AG04450 (cell line): Measurements from ENCODE around the gene SCAI. TPM values are rescaled to one million over a fixed set of nuclear protein-coding genes. Genes with fewer than 3 reads are reported as not detected.
"Not testable (repeated sequence)": the region's sequence is repeated elsewhere in the genome, so short reads cannot be mapped to it uniquely, and the experiment has no call there.

Experiments
- CTCF ChIA-PET: fragments of 300-600, 350-600 bp; formaldehyde crosslinking; extraction: SDS; loops from one replicate; lab custom pipeline; 2022; ENCODE audit warnings: antibody characterized with exemption, inconsistent platforms; lab: Charles Lee
- POLR2A ChIA-PET: fragments of 350-600 bp; formaldehyde crosslinking; extraction: SDS; loops from one replicate; lab custom pipeline; 2021; ENCODE audit warnings: antibody characterized with exemption, inconsistent platforms; lab: Yijun Ruan, JAX
- DNase-seq: peaks from one replicate; pipeline ENCODE4 v3.0.0-alpha.2; 2011; ENCODE audit warnings: low read depth, low spot score
- H3K27ac ChIP-seq: one replicate; pipeline ENCODE4 v1.5.1; 2012; ENCODE audit warnings: low read depth, low read length, control low read depth
- H3K27me3 ChIP-seq: one replicate; pipeline ENCODE4 v1.6.0; 2012; ENCODE audit warnings: low read length; ENCODE audit not compliant: control insufficient read depth, insufficient read depth
- H3K4me3 ChIP-seq: 2 replicates; pipeline ENCODE4 v1.5.1; 2011; ENCODE audit warnings: mild to moderate bottlenecking, low read depth, low read length, control low read depth
- H3K9me3 ChIP-seq: 2 replicates; pipeline ENCODE4 v1.5.1; 2012; ENCODE audit warnings: low read length; ENCODE audit not compliant: control insufficient read depth, insufficient read depth
- polyA plus RNA-seq: library from polyadenylated mRNA; depleted of rRNA; stranded (reverse); fragments of >200 nt; gene quantifications from 2 replicates; pipeline ENCODE4 v1.2.3, GENCODE V29; 2011
- TF ChIP-seq, protein P1 (sequence below): IDR thresholded peaks from 2 replicates; pipeline ENCODE4 v1.5.1; 2011; ENCODE audit warnings: low read depth, low read length, control low read depth, inconsistent platforms

SCAI gene
- polyA plus RNA-seq, 1 experiment: 13.9 TPM

GRCh38 chr9:125183561-125183960, 40.2 kb upstream of the SCAI start:
- CTCF ChIA-PET: no interaction called here
- no peak overlapping the region for H3K4me3 ChIP-seq
- DNase-seq: no peak
- H3K27ac ChIP-seq: no peak overlapping the region
- TF ChIP-seq, protein P1, sequence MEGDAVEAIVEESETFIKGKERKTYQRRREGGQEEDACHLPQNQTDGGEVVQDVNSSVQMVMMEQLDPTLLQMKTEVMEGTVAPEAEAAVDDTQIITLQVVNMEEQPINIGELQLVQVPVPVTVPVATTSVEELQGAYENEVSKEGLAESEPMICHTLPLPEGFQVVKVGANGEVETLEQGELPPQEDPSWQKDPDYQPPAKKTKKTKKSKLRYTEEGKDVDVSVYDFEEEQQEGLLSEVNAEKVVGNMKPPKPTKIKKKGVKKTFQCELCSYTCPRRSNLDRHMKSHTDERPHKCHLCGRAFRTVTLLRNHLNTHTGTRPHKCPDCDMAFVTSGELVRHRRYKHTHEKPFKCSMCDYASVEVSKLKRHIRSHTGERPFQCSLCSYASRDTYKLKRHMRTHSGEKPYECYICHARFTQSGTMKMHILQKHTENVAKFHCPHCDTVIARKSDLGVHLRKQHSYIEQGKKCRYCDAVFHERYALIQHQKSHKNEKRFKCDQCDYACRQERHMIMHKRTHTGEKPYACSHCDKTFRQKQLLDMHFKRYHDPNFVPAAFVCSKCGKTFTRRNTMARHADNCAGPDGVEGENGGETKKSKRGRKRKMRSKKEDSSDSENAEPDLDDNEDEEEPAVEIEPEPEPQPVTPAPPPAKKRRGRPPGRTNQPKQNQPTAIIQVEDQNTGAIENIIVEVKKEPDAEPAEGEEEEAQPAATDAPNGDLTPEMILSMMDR: no peak
- H3K9me3 ChIP-seq: no peaks in the 10 kb centered on the region
- POLR2A ChIA-PET: no interaction called here
- H3K27me3 ChIP-seq: no peaks in the 10 kb centered on the region

DNA sequence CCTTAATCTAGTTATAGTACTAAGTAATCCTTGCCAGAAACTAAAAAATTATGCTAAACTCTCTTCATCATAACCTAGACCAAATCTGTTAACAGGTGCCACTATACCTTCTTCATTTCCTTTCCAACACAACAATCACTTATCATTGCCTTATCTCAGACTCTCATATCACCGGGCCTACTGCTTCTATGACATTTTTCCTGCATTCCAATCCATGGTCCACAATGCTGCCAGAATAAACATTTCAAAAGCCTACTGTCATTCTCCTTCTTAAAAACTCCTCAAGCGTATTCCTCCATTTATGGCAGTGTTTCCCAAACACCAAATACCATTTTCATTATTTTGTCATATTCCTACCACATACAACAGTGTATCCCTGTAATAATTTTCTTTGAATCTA, 39.7 kb upstream of the SCAI start:
- no peaks in the 10 kb centered on the region for H3K9me3 ChIP-seq
- ChIA-PET POLR2A (no interaction called here), CTCF (no interaction called here)
- DNase-seq: no peak
- no peaks in the 10 kb centered on the region for H3K27me3 ChIP-seq
- H3K4me3 ChIP-seq: no peak overlapping the region
- TF ChIP-seq, protein P1: no peak
- H3K27ac ChIP-seq: no peak overlapping the region

DNA sequence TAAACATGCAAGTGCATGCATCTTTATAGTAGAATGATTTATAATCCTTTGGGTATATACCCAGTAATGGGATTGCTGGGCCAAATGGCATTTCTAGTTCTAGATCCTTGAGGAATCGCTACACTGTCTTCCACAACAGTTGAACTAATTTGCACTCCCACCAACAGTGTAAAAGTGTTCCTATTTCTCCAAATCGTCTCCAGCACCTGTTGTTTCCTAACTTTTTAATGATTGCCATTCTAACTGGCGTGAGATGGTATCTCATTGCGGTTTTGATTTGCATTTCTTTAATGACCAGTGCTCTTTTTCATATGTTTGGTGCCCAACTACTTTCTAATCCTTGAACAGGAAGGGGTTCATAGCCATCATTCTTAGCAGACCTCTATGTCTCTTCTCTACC, 38.4 kb upstream of the SCAI start:
- H3K4me3 ChIP-seq, DNase-seq, POLR2A ChIA-PET, H3K27ac ChIP-seq, H3K27me3 ChIP-seq, CTCF ChIA-PET, H3K9me3 ChIP-seq: not testable (repeated sequence)

DNA sequence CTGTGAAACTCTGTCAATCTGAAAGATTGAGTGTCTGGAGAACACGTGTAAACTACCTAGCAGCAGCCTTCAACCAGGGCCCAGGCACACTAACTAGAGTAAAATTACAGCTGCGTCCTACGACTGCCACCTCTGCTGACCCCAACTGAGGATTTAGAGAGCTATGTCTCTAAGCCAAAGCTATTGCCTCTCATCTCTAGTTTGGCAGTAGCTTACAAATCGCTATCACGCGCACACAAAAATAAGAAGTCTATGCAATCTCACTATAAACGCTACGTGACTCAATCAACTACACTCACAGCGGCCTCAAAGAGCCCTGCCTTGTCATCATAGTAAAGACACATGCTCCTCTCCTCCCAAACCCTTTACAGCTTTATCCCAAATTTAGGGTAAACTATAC, 37.5 kb upstream of the SCAI start:
- Histone ChIP-seq H3K27ac (no peak overlapping the region), H3K27me3 (no peaks in the 10 kb centered on the region), H3K9me3 (no peaks in the 10 kb centered on the region), H3K4me3 (no peak overlapping the region)
- POLR2A ChIA-PET: no interaction called here
- DNase-seq: no peak
- CTCF ChIA-PET: no interaction called here
- TF ChIP-seq, protein P1: no peak

GRCh38 chr9:125179776-125180175, 36.4 kb upstream of the SCAI start:
- POLR2A ChIA-PET, H3K27ac ChIP-seq, H3K4me3 ChIP-seq, DNase-seq, H3K9me3 ChIP-seq, H3K27me3 ChIP-seq: not testable (repeated sequence)
- CTCF ChIA-PET: interaction anchor here (0.8 kb wide), 1 partner anchor 24 kb away, joined by 5 read pairs; no protein-coding TSS in a partner anchor

GRCh38 chr9:125177888-125178287, 34.6 kb upstream of the SCAI start:
- POLR2A ChIA-PET: interaction anchor here (0.5 kb wide), 1 partner anchor 455 kb away, joined by 3 read pairs; no protein-coding TSS in a partner anchor
- Histone ChIP-seq H3K27me3 (no peaks in the 10 kb centered on the region), H3K27ac (no peak overlapping the region), H3K4me3 (no peak overlapping the region), H3K9me3 (no peaks in the 10 kb centered on the region)
- CTCF ChIA-PET: no interaction called here
- no peak for DNase-seq
- TF ChIP-seq, protein P1: no peak
